Cardiac fibroblast (primary cell): ENCODE measurements around the gene DNAJC13.

Source experiments
- DNase-seq, 2 donors: peaks; one replicate each; pipeline versions ENCODE4 v3.0.0 to v3.0.0-alpha.2; 2010; ENCODE audit warnings: low read depth in 2 of 2
- H3K4me3 ChIP-seq, 2 donors: replicated peaks in 1 of 2; 1 replicate in 1 of 2; 2 replicates in 1 of 2; pipeline ENCODE4 v1.5.1; 2011; ENCODE audit warnings: low read depth in 2 of 2, low read length in 2 of 2, mild to moderate bottlenecking in 2 of 2, moderate library complexity in 1 of 2
- TF ChIP-seq, protein P1 (sequence below): IDR thresholded peaks from one replicate; pipeline ENCODE4 v1.5.1; 2011; ENCODE audit warnings: low read depth, mild to moderate bottlenecking, low read length, inconsistent platforms

Gene DNAJC13

DNA sequence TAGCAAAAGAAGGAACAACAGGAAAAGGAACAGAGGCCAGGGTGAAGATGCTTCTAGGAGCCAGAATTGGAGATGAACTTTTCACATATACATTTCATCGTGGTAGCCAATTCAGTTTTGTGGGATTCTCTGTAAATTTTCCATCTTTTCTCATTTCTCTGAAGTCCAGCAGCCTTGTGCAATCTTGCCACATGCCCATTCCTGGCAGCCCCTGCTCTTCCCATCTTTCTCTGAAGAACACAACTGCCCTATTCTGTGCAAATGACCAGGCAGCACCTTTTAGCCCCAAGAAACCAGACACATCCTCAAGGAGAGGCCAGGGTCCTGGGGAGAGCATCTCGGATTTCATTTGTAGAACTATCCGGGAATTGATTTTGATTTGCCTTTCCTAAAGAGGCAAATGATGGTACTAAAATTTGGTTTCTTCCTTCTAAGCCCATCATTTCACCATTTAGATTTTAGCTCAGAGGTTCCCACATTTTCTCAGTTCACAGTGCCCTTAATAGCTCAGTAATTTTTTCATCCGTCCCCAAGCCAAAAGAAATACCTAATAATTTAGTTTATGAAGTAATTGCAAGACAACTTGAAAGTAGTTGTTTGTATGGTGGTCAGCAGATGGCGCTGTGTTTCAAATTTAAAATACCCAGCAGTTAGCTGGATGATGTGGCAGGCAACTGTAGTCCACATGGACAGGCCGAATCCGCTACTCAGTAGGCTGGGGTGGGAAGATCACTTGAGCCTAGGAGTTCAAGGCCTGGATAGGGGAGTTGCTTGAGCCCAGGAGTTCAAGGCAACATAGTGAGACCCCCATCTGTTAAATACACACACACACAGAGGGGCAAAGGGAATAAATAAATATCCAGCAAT is 118.5 kb downstream of the DNAJC13 start:
- H3K4me3 ChIP-seq, result no peak overlapping the region
- TF ChIP-seq, protein P1, sequence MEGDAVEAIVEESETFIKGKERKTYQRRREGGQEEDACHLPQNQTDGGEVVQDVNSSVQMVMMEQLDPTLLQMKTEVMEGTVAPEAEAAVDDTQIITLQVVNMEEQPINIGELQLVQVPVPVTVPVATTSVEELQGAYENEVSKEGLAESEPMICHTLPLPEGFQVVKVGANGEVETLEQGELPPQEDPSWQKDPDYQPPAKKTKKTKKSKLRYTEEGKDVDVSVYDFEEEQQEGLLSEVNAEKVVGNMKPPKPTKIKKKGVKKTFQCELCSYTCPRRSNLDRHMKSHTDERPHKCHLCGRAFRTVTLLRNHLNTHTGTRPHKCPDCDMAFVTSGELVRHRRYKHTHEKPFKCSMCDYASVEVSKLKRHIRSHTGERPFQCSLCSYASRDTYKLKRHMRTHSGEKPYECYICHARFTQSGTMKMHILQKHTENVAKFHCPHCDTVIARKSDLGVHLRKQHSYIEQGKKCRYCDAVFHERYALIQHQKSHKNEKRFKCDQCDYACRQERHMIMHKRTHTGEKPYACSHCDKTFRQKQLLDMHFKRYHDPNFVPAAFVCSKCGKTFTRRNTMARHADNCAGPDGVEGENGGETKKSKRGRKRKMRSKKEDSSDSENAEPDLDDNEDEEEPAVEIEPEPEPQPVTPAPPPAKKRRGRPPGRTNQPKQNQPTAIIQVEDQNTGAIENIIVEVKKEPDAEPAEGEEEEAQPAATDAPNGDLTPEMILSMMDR, result peak; percentile 53
- peak; percentile 93 to 94 for DNase-seq

DNA sequence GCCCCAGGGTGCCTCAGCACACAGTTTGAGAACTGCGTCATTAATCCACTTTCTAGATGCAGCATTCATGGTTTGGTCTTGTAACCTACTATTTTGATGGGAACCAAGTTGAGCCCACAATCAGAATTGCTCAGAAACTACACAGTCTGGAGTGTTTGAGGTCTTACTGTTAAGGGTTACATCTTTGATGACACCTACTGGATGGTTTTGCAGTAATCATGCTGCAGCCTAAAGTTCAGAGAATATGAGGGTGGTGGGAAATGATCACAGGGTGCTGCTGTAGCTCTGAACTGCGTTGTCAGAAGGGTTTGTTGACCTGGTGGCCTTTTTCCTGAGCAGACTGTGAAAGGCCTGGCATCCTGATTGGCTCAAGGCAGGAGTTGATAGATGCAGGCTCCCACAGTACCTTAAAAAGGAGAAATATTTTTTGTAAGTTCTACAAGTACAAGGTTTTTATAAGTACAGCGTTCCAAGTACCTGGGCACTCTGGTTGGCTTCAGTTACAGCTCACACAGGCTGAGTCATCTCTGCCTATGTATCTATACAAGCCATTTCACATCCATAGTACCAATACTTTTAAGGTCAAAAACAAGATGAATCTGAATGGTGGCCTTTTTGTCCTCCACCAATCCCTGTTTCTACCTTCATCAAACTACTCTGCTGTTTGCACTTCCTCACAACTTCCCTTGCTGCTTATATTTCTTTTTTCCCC is 119.3 kb downstream of the DNAJC13 start:
- H3K4me3 ChIP-seq, result no peak overlapping the region

DNA sequence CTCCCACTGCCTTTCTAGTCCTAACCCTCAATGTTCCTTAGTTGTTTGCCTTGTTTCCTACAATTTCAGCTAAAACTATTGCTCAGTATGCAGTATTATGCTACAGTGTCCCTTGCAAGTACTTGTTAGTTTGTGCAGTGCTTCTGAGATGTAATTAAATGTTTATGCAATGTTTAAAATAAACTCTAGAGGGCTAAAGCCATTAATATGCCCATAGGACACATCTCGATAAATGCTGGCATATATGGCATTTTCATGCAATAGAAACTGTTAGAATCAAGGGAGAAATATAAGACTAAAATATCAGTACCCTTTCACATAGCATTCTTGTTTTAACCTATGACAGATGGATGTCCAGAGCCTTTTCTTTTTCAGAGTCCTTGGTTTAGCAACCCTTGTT is 120.0 kb downstream of the DNAJC13 start:
- TF ChIP-seq, protein P1, result no peak
- DNase-seq, result peak in 1 of 2 donors; percentile 9

More for the DNA sequence above, 119.3 kb downstream of the DNAJC13 start:
- TF ChIP-seq, protein P1, result no peak
- peak; percentile 5 to 43 for DNase-seq

DNA sequence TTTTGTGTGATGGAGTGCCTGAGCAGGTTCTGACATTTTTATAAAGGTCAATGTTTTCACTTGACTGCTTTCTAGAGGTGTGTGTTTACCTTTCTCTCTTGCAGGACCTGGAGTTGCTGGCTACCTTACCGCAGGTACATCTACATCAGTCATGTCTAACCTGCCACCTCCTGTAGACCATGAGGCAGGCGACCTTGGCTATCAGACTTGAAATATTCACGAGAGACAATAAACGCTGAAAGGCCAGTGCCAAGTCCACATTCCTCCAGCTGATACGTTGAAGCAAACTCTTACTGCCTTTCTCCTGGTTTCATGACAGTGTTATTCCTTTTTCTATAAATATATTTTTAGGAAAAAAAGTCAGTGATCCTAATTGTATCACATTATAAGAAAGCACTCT is 120.8 kb downstream of the DNAJC13 start:
- TF ChIP-seq, protein P1, result no peak
- no peak overlapping the region for H3K4me3 ChIP-seq

More for the DNA sequence above, 120.0 kb downstream of the DNAJC13 start:
- no peak overlapping the region for H3K4me3 ChIP-seq

DNA sequence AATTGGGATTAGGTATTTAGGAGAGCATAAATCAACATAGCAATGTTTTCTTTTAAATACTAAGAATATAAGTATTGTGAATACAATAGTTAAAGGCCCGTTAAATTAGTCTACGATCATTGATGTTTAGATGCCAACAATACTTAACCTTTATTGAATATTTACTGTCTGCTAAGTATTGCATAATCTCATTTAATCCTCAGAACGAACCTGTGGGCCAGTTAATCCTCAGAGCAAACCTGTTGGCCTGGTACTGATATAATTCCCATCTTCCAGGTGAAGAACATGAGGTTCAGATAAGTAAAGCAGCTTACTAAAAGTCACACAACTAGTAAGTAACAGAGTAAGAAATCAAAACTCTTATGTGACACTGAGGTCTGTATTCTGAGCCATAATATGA is 122.4 kb downstream of the DNAJC13 start:
- H3K4me3 ChIP-seq, result no peak overlapping the region
- no peak for DNase-seq
- TF ChIP-seq, protein P1, result no peak

More for the DNA sequence above, 120.8 kb downstream of the DNAJC13 start:
- no peak for DNase-seq

DNA sequence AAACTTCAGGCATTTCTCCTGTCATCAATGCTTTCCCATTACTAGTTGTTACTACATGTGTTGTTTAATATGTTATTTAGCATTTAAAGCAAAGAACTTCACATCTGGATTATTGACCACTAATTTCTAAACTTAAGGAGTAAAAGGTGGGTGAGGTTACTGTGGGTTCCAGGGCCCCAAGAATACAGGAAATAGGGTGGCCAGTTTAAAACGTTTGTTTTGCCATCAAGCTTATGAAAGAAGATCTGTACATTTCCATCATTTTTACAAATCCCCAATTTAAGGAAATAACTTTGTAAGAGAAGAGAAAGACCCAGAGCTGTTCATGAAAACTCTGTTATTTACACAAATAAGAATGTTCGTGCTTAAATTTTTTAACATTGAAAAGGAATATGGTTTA is 125.3 kb downstream of the DNAJC13 start:
- no peak overlapping the region for H3K4me3 ChIP-seq
- DNase-seq, result no peak
- TF ChIP-seq, protein P1, result no peak
